Erythroblast (primary cell): ENCODE results near the gene RAB30.

Experiments
- GATA1 ChIP-seq: IDR thresholded peaks from 2 replicates; pipeline ENCODE4 v1.6.1; 2011; ENCODE audit warnings: low read depth, mild to moderate bottlenecking, control low read depth, low read length, moderate library complexity
- POLR2A ChIP-seq: IDR thresholded peaks from 2 replicates; pipeline ENCODE4 v1.6.1; 2011; ENCODE audit warnings: mild to moderate bottlenecking, low read length

GRCh38 chr11:82969811-82970210 is 101.9 kb downstream of the RAB30 start:
- no peak for TF ChIP-seq POLR2A
- TF ChIP-seq GATA1, result no peak
